ENCODE results near the gene SRMS. TPM values are rescaled to one million over a fixed set of nuclear protein-coding genes. Genes with fewer than 3 reads are reported as not detected.

SRMS gene
- total RNA-seq, 1 experiment from 2014 or later: 3.2 TPM

GRCh38 chr20:63574156-63574828 lies 26.7 kb upstream of the SRMS start, which contains the start of gene HELZ2:
TSS of gene HELZ2 (minus strand) at chr20:63574239. CDS start at chr20:63572385, 1,854 bp downstream.
- BruUV-seq (replicated peaks): TSS peak; percentile 73
- Histone ChIP-seq H3K27ac (ENCODE audit: low read depth, low read length) (peak within 1 kb of the TSS; percentile 44; the same call in 1 of the 2 replicates), H3K4me3 (replicated peaks in 1 of 2; ENCODE audit: low read depth in 1 of 2, low read length in 2 of 2) (peak within 1 kb of the TSS; percentile 83 to 86), H3K9ac (ENCODE audit: low read length) (peak within 1 kb of the TSS; percentile 84), H3K36me3 (ENCODE audit: control insufficient read depth in 1 of 2, insufficient read depth in 2 of 2, low read length in 2 of 2) (no peaks in the 10 kb centered on the region), H3K79me2 (ENCODE audit: insufficient read depth, low read length) (peaks cover 4% of the 10 kb centered on the region; the same call in 1 of the 2 replicates), H3K9me2 (ENCODE audit: insufficient read depth) (no peaks in the 10 kb centered on the region), H3K9me3 (ENCODE audit: control insufficient read depth in 1 of 2, insufficient read depth in 1 of 2, low read depth in 1 of 2, low read length in 2 of 2) (no peaks in the 10 kb centered on the region), H2AFZ (ENCODE audit: low read depth, low read length, poor library complexity, severe bottlenecking) (no peak within 1 kb of the TSS), H4K20me1 (ENCODE audit: insufficient read depth) (no peaks in the 10 kb centered on the region), H3K4me2 (ENCODE audit: low read length) (peak within 1 kb of the TSS; percentile 99), H3K27me3 (ENCODE audit: insufficient read depth, low read length) (no peaks in the 10 kb centered on the region), H3K4me1 (ENCODE audit: control insufficient read depth in 1 of 2, insufficient read depth in 2 of 2, low read length in 2 of 2) (peaks cover 12 to 27% of the 10 kb centered on the region in 2 experiments)
- intact Hi-C loops (cut with micrococcal nuclease): loop anchor here (10.0 kb wide), 1 partner anchor 51 kb away; the partner anchor contains the start of gene GMEB2
- RAD21 ChIA-PET (ENCODE audit: low non-redundant PET in 1 of 2, low total read pairs in 2 of 2, uncharacterized antibody in 2 of 2, unreplicated experiment in 2 of 2): interaction anchor here in 1 of 2 experiments (0.6 kb wide), 2 partner anchors 8 to 68 kb away, joined by 3 read pairs; no protein-coding TSS in a partner anchor
- CTCF ChIA-PET: interaction anchor here (0.6 to 3.0 kb wide), 3 partner anchors 21 to 403 kb away, joined by 3 to 24 read pairs (median 3); partner anchors contain the start of gene PTK6
- peak; percentile 86 for ATAC-seq
- POLR2A ChIA-PET: interaction anchor here (0.5 to 1.6 kb wide), 13 partner anchors 8 to 477 kb away, joined by 3 to 8 read pairs (median 3); partner anchors contain the start of genes GMEB2 and RTEL1
- TF ChIP-seq POLR2AphosphoS5 (IDR thresholded peaks at IDR 0.05; ENCODE audit: low read depth, low read length) (peak; percentile 69), YY1 (IDR thresholded peaks at IDR 0.05; ENCODE audit: extremely low read depth, insufficient replicate concordance, low read depth, low read length) (no peak), SIN3A (IDR thresholded peaks at IDR 0.05; ENCODE audit: low read depth) (peak; percentile 46; the same call in 1 of the 2 replicates), MAX (IDR thresholded peaks at IDR 0.05) (0 out of 2 replicates have a peak, but pooled peaks have one; percentile 33), POLR2A (IDR thresholded peaks at IDR 0.05; ENCODE audit: borderline replicate concordance, extremely low read depth, insufficient read depth, insufficient read length) (peak; percentile 33)
- peak; percentile 16 for DNase-seq (ENCODE audit: low read depth, low spot score)

GRCh38 chr20:63573647-63574131 lies 26.1 kb upstream of the SRMS start:
- DNase-seq (ENCODE audit: low read depth, low spot score) (no peak), ATAC-seq (peak; percentile 41)
- Histone ChIP-seq H3K79me2 (ENCODE audit: insufficient read depth, low read length) (peaks cover 4% of the 10 kb centered on the region; the same call in 1 of the 2 replicates), H3K9me2 (ENCODE audit: insufficient read depth) (no peaks in the 10 kb centered on the region), H3K9me3 (ENCODE audit: control insufficient read depth in 1 of 2, insufficient read depth in 1 of 2, low read depth in 1 of 2, low read length in 2 of 2) (no peaks in the 10 kb centered on the region), H2AFZ (ENCODE audit: low read depth, low read length, poor library complexity, severe bottlenecking) (no peak overlapping the region), H3K4me3 (replicated peaks in 1 of 2; ENCODE audit: low read depth in 1 of 2, low read length in 2 of 2) (peak overlapping the region; percentile 83 to 86), H4K20me1 (ENCODE audit: insufficient read depth) (no peaks in the 10 kb centered on the region), H3K36me3 (ENCODE audit: control insufficient read depth in 1 of 2, insufficient read depth in 2 of 2, low read length in 2 of 2) (no peaks in the 10 kb centered on the region), H3K27me3 (ENCODE audit: insufficient read depth, low read length) (no peaks in the 10 kb centered on the region), H3K9ac (ENCODE audit: low read length) (peak overlapping the region; percentile 84), H3K4me2 (ENCODE audit: low read length) (peak overlapping the region; percentile 99), H3K4me1 (ENCODE audit: control insufficient read depth in 1 of 2, insufficient read depth in 2 of 2, low read length in 2 of 2) (peaks cover 12 to 27% of the 10 kb centered on the region in 2 experiments), H3K27ac (ENCODE audit: low read depth, low read length) (peak overlapping the region; percentile 43; the same call in 1 of the 2 replicates)
- CTCF ChIA-PET: interaction anchor here (0.6 to 3.0 kb wide), 5 partner anchors 21 to 404 kb away, joined by 3 to 24 read pairs (median 3); partner anchors contain the start of genes ARFRP1, PTK6 and ZGPAT
- POLR2A ChIA-PET: interaction anchor here (0.6 to 1.6 kb wide), 11 partner anchors 8 to 268 kb away, joined by 3 to 8 read pairs (median 3); partner anchors contain the start of genes GMEB2 and RTEL1
- RAD21 ChIA-PET (ENCODE audit: low non-redundant PET in 1 of 2, low total read pairs in 2 of 2, uncharacterized antibody in 2 of 2, unreplicated experiment in 2 of 2): interaction anchor here in 1 of 2 experiments (0.6 kb wide), 2 partner anchors 8 to 69 kb away, joined by 3 read pairs; no protein-coding TSS in a partner anchor
- intact Hi-C loops (cut with micrococcal nuclease): loop anchor here (2.0 to 10.0 kb wide), 2 partner anchors 35 to 51 kb away; partner anchors contain the start of gene GMEB2
- TF ChIP-seq POLR2AphosphoS5 (IDR thresholded peaks at IDR 0.05; ENCODE audit: low read depth, low read length) (no peak), FOSL1 (IDR thresholded peaks at IDR 0.05; ENCODE audit: low read depth) (no peak), ZFX (IDR thresholded peaks at IDR 0.05) (no peak)
- TSS peak; percentile 65 for BruUV-seq (replicated peaks)
